ENCODE data around the gene GALNT14. TPM values are rescaled to one million over a fixed set of nuclear protein-coding genes. Genes with fewer than 3 reads are reported as not detected.

Gene GALNT14
- total and polyA plus RNA-seq, 2 of the 8 experiments (the other 6 are each of a cell fraction or from before 2014, with no cell fraction given) = 13.0 to 13.7 TPM

DNA sequence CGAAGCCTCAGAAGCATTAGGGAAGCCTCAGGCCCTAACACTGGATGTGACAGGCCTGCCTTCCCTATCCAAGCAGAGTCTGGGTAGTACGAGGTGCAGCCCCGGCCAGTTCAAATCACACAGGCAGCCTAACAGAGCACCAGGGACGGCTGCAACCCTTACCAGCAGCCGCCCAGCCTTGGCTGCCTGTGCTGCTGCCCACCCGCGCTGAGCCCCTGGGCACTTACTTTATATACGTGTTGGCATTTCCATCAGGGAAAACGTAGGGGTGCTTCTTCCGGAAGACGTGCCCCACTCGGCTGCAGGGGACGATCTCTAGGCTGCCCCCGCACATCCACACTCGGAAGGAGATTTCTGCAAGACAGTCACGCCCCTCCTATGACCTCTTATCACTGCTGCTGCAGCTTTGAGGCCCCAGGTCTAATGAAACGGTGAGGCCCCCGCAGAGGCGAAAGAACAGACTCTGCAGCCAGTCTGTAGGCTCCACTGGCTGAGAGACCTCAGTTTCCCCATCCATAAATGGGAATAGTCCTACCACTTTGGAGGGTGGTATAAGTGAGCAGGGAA is 206.3 kb downstream of the GALNT14 start:
- no peak overlapping the region for H3K4me2 ChIP-seq (ENCODE audit: insufficient read depth in 1 of 2, low read depth in 2 of 2, low read length in 2 of 2)

More for the DNA sequence above, 206.3 kb downstream of the GALNT14 start:
- Histone ChIP-seq H3K56ac (replicated peaks; ENCODE audit: insufficient read length, low read depth, low read length) (no peak overlapping the region), H4K5ac (ENCODE audit: insufficient read length, low read depth, low read length) (no peak overlapping the region), H2BK15ac (ENCODE audit: low read length) (no peak overlapping the region), H2BK120ac (replicated peaks; ENCODE audit: low read depth, low read length) (no peak overlapping the region), H2BK20ac (ENCODE audit: low read length) (no peak overlapping the region), H3K79me1 (ENCODE audit: low read depth, low read length) (no peaks in the 10 kb centered on the region), H3K23ac (ENCODE audit: insufficient read length) (no peak overlapping the region), H2BK5ac (ENCODE audit: low read depth, low read length) (no peak overlapping the region), H3K27me3 (replicated peaks in 1 of 4; ENCODE audit: control insufficient read depth in 3 of 4, extremely low read depth in 1 of 4, insufficient read depth in 3 of 4, low read length in 3 of 4) (peaks cover 0 to 2% (median 0%) of the 10 kb centered on the region in 4 experiments; a peak in 1 of 7 replicates), H3K14ac (ENCODE audit: insufficient read length) (no peak overlapping the region), H3K23me2 (ENCODE audit: low read depth, low read length) (no peaks in the 10 kb centered on the region; the same call in 1 of the 2 replicates), H3K9ac (replicated peaks in 1 of 4; ENCODE audit: extremely low read depth in 1 of 4, low read depth in 3 of 4, low read length in 3 of 4) (no peak overlapping the region), H3K4me3 (ENCODE audit: extremely low read depth in 1 of 4, insufficient read depth in 2 of 4, low read depth in 3 of 4, low read length in 4 of 4) (no peak overlapping the region), H3K4ac (replicated peaks; ENCODE audit: insufficient read length, low read depth, low read length) (no peak overlapping the region), H3K36me3 (ENCODE audit: control insufficient read depth in 2 of 4, insufficient read depth in 4 of 4, low read length in 3 of 4) (peaks cover 0 to 2% (median 0%) of the 10 kb centered on the region in 4 experiments; a peak in 1 of 8 replicates), H3K18ac (ENCODE audit: extremely low read depth, low read length) (no peak overlapping the region), H3K79me2 (ENCODE audit: control insufficient read depth in 1 of 2, insufficient read depth in 2 of 2, low read length in 2 of 2) (no peaks in the 10 kb centered on the region), H4K91ac (replicated peaks; ENCODE audit: insufficient read length, low read length) (no peak overlapping the region), H2BK12ac (ENCODE audit: low read depth, low read length) (no peak overlapping the region), H3K9me3 (ENCODE audit: insufficient read depth in 2 of 2, low read depth in 1 of 2, low read length in 1 of 2) (no peaks in the 10 kb centered on the region), H2AFZ (ENCODE audit: low read length) (no peak overlapping the region), H2AK5ac (ENCODE audit: low read depth, low read length) (no peak overlapping the region), H4K8ac (ENCODE audit: extremely low read depth, insufficient read depth, low read length) (no peak overlapping the region), H4K20me1 (replicated peaks in 1 of 2; ENCODE audit: control insufficient read depth in 1 of 2, insufficient read depth in 2 of 2, low read length in 2 of 2) (no peaks in the 10 kb centered on the region), H3K27ac (ENCODE audit: low read depth, low read length) (no peak overlapping the region), H3K4me1 (replicated peaks in 1 of 4; ENCODE audit: control insufficient read depth in 3 of 4, insufficient read depth in 4 of 4, low read length in 3 of 4) (peaks cover 0 to 4% (median 1%) of the 10 kb centered on the region in 4 experiments; a peak in 3 of 7 replicates)
- TF ChIP-seq YY1 (IDR thresholded peaks at IDR 0.05; ENCODE audit: low read depth, low read length) (no peak), GTF2F1 (IDR thresholded peaks at IDR 0.05; ENCODE audit: borderline replicate concordance, low read depth, low read length) (no peak), TEAD4 (IDR thresholded peaks at IDR 0.05; ENCODE audit: low read depth, low read length) (no peak), CBX8 (IDR thresholded peaks at IDR 0.05; ENCODE audit: borderline replicate concordance, low read depth, low read length) (no peak), SRF (IDR thresholded peaks at IDR 0.05; ENCODE audit: low read depth, low read length) (no peak), FOSL1 (IDR thresholded peaks at IDR 0.05; ENCODE audit: insufficient read depth, low read depth, low read length) (no peak)
- TF ChIP-seq, protein P1, sequence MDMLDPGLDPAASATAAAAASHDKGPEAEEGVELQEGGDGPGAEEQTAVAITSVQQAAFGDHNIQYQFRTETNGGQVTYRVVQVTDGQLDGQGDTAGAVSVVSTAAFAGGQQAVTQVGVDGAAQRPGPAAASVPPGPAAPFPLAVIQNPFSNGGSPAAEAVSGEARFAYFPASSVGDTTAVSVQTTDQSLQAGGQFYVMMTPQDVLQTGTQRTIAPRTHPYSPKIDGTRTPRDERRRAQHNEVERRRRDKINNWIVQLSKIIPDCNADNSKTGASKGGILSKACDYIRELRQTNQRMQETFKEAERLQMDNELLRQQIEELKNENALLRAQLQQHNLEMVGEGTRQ (IDR thresholded peaks at IDR 0.05; ENCODE audit: low read length) = no peak
- ChIA-PET POLR2A (ENCODE audit: partially characterized antibody) (no interaction called here), CTCF (ENCODE audit: partially characterized antibody) (interaction anchor here (0.9 kb wide), 1 partner anchor 71 kb away, joined by 3 read pairs; no protein-coding TSS in a partner anchor)
- no peak for FAIRE-seq
- no peak for DNase-seq (ENCODE audit: low read depth in 1 of 2, low spot score in 2 of 2)
- WGBS, 2 experiments (ENCODE audit: extremely low coverage in 1 of 2, insufficient coverage in 1 of 2, insufficient read length in 1 of 2, insufficient replicate concordance in 2 of 2, low coverage in 1 of 2, low lambda C conversion rate in 2 of 2, missing lambda C conversion rate in 1 of 2) = 89% methylated on average over 19 of the region's 19 CpGs; no CpG with 5 or more reads in 1 of the 2 experiments

Data from H1 (cell line).